GM19025 (cell line): ENCODE results near the gene HOXB2.
"Not testable (repeated sequence)": the region's sequence is repeated elsewhere in the genome, so short reads cannot be mapped to it uniquely, and the experiment has no call there.

ENCODE experiments used
- ATAC-seq: cut with Tn5 transposase; IDR thresholded peaks from one replicate; pipeline ENCODE4 v1.9.1; 2021; ENCODE audit warnings: mild to moderate bottlenecking, low read depth, moderate library complexity; ENCODE audit not compliant: unreplicated experiment

Gene HOXB2

GRCh38 chr17:48526608-48527546 is 18.0 kb downstream of the HOXB2 start:
- ATAC-seq, result no peak

- ATAC-seq, result no peak
Observed at GRCh38 chr17:48523010-48523409, 21.9 kb downstream of the HOXB2 start.

- no peak for ATAC-seq
Observed at GRCh38 chr17:48522031-48522653, 22.8 kb downstream of the HOXB2 start.

- no peak for ATAC-seq
Observed at GRCh38 chr17:48520631-48521079, 24.3 kb downstream of the HOXB2 start.

- ATAC-seq, result no peak
Observed at GRCh38 chr17:48519427-48519826, 25.5 kb downstream of the HOXB2 start.

GRCh38 chr17:48517478-48517877 is 27.4 kb downstream of the HOXB2 start:
- ATAC-seq, result no peak

GRCh38 chr17:48515925-48516900 is 28.7 kb downstream of the HOXB2 start:
- ATAC-seq, result no peak

- ATAC-seq, result no peak
Observed at GRCh38 chr17:48514477-48514876, 30.4 kb downstream of the HOXB2 start.

GRCh38 chr17:48513666-48514455 is 31.0 kb downstream of the HOXB2 start:
- ATAC-seq, result peak; percentile 59

GRCh38 chr17:48513097-48513496 is 31.8 kb downstream of the HOXB2 start:
- ATAC-seq, result no peak

- no peak for ATAC-seq
Observed at GRCh38 chr17:48510761-48511604, 33.9 kb downstream of the HOXB2 start.

GRCh38 chr17:48510381-48510760 is 34.5 kb downstream of the HOXB2 start:
- no peak for ATAC-seq

- ATAC-seq, result not testable (repeated sequence)
Observed at GRCh38 chr17:48509708-48510107, 35.2 kb downstream of the HOXB2 start.

- no peak for ATAC-seq
Observed at GRCh38 chr17:48506246-48506645, 38.7 kb downstream of the HOXB2 start.

GRCh38 chr17:48505788-48506187 is 39.1 kb downstream of the HOXB2 start:
- ATAC-seq, result peak; percentile 78

GRCh38 chr17:48504953-48505352 is 40.0 kb downstream of the HOXB2 start:
- ATAC-seq, result no peak

- ATAC-seq, result no peak
Observed at GRCh38 chr17:48503747-48504146, 41.2 kb downstream of the HOXB2 start.

GRCh38 chr17:48502901-48503300 is 42.0 kb downstream of the HOXB2 start:
- no peak for ATAC-seq

GRCh38 chr17:48502312-48502711 is 42.6 kb downstream of the HOXB2 start:
- ATAC-seq, result no peak
